NCI-H446 (cell line): ENCODE data around the gene RGS7.
"Not testable (repeated sequence)": the region's sequence is repeated elsewhere in the genome, so short reads cannot be mapped to it uniquely, and the experiment has no call there.

ENCODE experiments used
- DNase-seq, 2 experiments: peaks; one replicate each; lab custom pipeline; 2025; lab: John Stamatoyannopoulos, UW

RGS7 gene

GRCh38 chr1:241272828-241273227, 84.2 kb downstream of the RGS7 start:
- no peak for DNase-seq

- no peak for DNase-seq
Measured at GRCh38 chr1:241271427-241271826, 85.6 kb downstream of the RGS7 start.

GRCh38 chr1:241270016-241270415, 87.0 kb downstream of the RGS7 start:
- DNase-seq = no peak

- no peak for DNase-seq
Measured at GRCh38 chr1:241269116-241269515, 87.9 kb downstream of the RGS7 start.

DNA sequence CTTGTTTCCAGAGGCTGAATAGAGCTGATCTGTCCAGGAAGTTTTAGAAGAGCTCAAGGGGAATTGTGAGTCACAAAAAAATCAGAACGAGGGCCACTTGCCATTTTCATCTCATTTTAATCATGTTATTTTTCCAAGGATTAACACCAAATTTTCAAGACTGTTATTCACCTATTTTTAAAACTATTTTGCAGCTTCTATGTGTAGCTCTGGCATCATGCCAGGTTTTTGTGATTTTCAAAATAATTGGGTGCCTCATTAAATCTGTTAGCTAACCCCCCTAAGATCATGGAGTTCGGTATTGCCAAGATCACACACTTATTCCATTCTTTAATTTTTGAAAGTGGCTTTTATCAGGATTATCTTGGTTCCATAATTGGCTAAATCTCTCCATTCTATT, 90.9 kb downstream of the RGS7 start:
- DNase-seq = no peak

DNA sequence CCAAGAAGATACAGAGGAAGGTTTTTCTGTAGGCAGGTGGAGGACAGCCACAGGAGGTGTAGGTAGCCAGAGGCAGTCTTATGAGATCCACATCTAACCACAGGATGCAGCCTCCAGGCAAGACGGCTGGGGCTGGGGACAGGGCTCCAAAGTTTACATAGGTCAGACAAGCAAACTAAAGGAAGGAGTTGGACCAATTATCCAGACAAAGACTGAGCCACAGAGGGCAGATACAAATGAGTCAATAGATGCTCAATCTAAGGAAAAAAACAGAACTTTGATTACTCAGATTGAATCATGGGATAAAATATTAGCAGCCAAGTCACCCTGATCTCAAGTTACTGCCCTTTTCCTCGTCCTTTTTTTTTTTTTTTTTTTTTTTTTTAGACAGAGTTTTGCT, 91.6 kb downstream of the RGS7 start:
- no peak for DNase-seq

GRCh38 chr1:241263346-241263745, 93.7 kb downstream of the RGS7 start:
- DNase-seq = no peak

- DNase-seq = no peak
Measured at GRCh38 chr1:241253471-241253870, 103.5 kb downstream of the RGS7 start.

- DNase-seq = no peak
Measured at GRCh38 chr1:241250465-241250864, 106.5 kb downstream of the RGS7 start.

DNA sequence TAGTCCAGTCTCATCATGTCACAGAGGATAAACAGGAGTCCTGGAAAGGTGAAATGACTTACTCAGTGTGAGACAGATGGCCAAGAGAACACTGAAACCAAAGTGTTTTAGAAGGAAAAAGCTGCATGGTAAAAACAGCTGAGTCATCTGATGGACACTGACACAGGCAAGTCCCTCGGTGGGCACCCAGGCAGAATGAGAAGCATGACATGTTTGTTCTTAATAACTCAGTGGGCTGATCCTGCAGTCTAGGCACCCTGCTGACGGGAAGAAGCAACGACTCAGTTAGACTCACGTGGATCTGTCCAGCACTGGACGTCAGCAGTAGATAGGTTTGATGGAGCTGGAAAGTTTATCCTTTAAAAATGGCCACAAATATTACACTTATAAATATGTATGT, 116.9 kb downstream of the RGS7 start:
- DNase-seq = no peak

- DNase-seq = no peak
Measured at GRCh38 chr1:241237873-241238272, 119.1 kb downstream of the RGS7 start.

- no peak for DNase-seq
Measured at GRCh38 chr1:241235256-241235897, 121.6 kb downstream of the RGS7 start.

GRCh38 chr1:241229711-241230110, 127.3 kb downstream of the RGS7 start:
- no peak for DNase-seq

- no peak for DNase-seq
Measured at GRCh38 chr1:241229216-241229615, 127.8 kb downstream of the RGS7 start.

- DNase-seq = no peak
Measured at GRCh38 chr1:241228339-241228738, 128.7 kb downstream of the RGS7 start.

GRCh38 chr1:241225741-241226140, 131.3 kb downstream of the RGS7 start:
- DNase-seq = no peak

DNA sequence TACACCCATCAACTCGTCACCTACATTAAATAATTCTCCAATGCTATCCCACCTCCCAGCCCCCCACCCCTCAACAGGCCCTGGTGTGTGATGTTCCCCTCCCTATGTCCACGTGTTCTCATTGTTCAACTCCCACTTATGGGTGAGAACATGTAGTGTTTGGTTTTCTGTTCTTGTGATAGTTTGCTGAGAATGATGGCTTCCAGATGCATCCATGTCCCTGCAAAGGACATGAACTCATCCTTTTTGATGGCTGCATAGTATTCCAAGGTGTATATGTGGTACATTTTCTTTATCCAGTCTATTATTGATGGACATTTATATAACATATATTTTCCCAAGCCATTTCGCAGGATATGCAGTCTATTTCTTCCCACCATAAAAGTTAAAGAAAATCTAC, 132.8 kb downstream of the RGS7 start:
- DNase-seq = not testable (repeated sequence)

GRCh38 chr1:241222813-241223212, 134.2 kb downstream of the RGS7 start:
- DNase-seq = not testable (repeated sequence)

- no peak for DNase-seq
Measured at GRCh38 chr1:241221319-241221718, 135.7 kb downstream of the RGS7 start.

GRCh38 chr1:241220913-241221312, 136.1 kb downstream of the RGS7 start:
- not testable (repeated sequence) for DNase-seq

DNA sequence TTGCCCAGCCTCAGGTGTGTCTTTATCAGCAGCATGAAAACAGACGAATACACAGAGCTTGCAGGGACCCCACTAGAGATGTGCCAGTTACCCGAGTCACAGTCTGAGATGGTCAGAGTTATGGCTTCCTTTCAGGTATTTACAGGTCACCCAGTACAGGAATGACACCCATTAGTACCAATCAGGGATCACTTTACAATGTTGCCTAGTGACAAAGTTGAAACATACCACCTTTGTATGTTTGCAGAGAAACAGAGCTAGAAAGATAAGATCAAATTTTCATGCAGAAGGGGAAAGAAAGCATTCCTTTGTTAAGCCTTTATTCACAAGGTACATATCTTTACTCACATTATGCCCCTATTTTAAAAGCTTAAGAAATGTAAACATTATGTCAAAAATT, 137.6 kb downstream of the RGS7 start:
- no peak for DNase-seq

DNA sequence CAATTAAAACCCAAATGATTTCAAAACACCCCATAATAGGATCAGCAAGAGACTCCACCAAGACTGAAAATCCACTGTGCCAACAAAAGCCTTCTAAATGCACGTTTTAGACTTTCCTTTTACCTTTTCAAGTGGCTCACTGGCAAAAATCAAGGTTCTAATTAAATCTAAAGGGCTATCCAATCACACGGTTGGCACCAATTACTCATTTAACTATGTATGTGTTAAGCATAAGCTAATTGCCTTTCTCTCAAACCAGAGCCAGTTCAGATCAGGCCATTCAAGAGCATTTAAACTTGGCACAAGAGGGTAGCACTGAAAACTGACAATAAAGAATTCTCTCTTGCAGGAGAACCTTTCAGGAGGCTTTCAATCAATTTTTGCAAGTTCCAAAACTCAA, 139.5 kb downstream of the RGS7 start:
- no peak for DNase-seq

GRCh38 chr1:241215683-241216082, 141.3 kb downstream of the RGS7 start:
- DNase-seq = no peak

GRCh38 chr1:241215203-241215602, 141.8 kb downstream of the RGS7 start:
- DNase-seq = no peak

DNA sequence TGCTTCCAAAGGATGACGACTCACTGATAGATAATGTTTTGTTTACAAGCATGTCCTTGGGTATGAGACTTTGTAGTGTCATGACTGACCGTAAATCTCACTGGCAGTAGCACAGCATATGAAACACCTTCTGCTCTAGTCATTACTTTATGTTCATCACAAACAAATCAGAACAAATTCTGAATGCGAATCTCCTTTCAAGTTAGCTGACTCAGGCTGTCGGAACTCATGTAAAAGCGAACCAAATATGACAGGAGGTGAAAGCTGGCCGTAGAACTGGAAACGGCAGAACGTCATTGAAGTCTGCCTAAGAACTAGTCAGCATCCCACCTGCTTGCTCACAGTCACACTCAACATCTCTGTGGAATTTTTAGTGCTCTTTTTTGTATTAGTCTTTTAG, 143.9 kb downstream of the RGS7 start:
- no peak for DNase-seq
